Stimulated activated CD8-positive, alpha-beta memory T cell treated with anti-CD3 and anti-CD28 coated beads, Interleukin-4, amount 100 ng/mL, for 4 hours (primary cell): ENCODE results near the gene C9orf50.

Source experiments
- DNase-seq, 2 donors: peaks; one replicate each; pipeline ENCODE4 v3.0.0-alpha.2; 2020; ENCODE audit warnings: low read depth in 2 of 2, low spot score in 1 of 2

C9orf50 gene

DNA sequence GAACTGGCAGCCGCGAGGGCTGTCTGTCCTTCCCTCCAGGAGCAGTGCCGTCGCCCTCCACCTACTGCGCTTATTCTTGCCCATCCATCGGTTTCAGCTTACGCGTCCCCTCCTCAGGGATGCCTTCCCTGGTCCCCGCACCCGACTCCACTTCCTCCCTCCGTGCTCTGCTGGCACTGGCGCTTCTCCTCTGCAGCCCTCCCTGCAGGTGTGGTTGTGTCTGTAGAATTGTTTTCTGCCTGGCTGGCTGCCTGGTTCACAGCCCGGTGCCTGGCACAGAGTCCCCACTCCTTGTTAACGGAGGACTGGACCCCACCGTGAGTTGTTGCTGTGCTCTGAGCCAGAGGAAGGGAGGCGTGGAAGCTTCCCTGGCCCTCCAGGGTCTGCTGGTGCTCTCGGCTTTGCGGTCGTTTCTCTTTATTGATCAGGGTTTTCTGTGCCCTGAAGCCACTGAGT is 10.8 kb upstream of the C9orf50 start:
- no peak for DNase-seq

DNA sequence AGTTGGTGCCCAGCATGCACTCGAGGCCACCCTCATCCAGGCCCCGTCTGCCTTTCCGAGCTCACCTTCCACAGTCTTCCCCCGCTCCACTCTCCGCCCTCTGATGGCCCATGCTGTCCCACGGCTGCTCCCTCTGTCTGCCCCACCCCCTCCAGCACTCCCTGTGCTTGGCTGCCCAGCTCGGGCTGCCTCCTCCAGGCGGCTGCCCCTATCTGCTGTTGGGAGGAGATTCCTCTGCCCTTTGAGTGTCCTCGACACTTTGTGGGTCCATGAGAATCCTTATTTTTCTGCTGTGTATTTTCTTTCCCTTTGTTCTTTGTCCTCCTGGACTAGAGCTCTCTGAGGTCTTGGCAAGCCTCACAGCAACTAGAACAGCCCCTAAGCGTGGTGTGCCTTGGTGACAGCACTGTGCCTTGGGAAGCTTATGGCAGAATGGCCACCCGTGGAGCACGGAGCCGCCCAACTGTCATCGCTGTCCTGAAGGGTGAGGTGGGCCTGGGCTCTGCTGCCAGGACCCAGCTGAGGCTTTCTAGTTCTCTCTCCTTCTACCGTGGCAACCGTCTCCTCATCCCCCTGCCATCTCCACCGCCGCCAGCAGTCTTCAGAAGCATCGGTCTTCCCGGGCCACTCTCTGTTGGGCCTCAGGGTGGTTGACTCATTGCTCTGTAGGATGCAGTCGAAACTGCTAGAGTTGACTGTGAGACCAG is 10.2 kb upstream of the C9orf50 start:
- DNase-seq = no peak

- DNase-seq = no peak
These were observed 8.4 kb upstream of the C9orf50 start for GRCh38 chr9:129629251-129629820.

DNA sequence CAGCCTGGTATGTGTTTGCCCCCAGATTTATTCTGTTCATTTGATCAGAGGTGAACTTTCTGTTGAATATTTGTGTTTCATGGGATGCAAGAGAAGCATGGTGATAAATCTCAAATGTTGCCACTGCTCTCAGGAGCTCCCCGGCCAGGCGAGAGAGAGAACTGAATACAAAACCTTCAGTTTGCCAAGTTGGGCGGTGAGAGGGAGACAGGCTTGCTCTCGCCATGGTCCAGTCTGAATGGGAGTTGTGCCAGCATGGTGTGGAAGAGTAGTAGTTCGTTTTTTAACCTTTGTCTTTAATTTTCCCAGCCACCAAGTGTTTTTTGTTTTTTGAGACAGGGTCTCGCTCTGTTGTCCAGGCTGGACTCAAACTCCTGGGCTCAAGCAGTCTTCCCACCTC is 7.8 kb upstream of the C9orf50 start:
- no peak for DNase-seq

DNA sequence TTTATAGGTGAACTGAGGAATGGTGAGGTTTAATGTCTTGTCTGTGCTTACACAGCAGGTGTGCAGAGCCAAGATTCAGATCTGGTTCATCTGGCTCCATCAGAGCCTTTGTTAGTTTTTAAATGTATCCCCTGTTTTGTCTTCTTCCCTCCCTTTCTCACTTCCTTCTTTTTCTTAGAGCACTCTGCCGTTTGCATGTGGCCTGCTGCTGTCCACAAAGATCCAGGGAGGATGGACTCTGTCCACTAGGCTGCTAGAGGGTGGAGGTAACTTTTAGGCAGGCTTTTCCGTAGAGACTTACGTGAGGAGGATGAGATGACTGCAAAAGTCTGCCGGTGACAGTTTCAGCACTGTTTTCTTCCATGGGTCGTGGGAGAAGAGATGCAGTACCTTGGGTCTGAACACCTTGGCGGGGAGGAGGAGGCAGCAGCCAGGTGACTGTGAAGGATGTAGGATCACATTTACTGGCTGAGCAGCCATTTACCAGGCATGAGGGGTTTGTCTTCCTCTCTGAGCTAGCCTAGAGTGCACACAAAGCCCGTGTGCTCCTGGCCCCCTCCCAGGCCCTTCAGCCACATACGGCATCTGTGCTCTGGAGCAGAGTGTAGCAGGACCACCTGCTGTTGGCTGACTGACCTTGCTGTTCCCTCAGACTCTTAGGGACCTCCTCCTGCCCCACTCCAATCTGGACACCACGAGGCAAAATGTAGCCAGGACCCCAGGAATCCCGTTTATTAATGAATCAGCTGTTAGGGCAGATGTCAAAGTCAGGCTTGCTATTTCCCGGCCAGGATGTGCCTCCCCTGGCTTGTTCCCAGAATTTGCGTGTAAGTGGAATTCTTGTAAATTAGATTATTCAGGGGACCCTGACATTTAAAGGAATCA is 6.9 kb upstream of the C9orf50 start:
- DNase-seq = no peak

GRCh38 chr9:129626625-129627284 is 5.9 kb upstream of the C9orf50 start:
- no peak for DNase-seq

GRCh38 chr9:129626079-129626624 is 5.3 kb upstream of the C9orf50 start, which contains the start of gene NTMT1:
Gene NTMT1 (plus strand): TSS chr9:129626163. CDS start chr9:129632704, 6,541 bp downstream.
- peak; percentile 80 to 86 for DNase-seq

DNA sequence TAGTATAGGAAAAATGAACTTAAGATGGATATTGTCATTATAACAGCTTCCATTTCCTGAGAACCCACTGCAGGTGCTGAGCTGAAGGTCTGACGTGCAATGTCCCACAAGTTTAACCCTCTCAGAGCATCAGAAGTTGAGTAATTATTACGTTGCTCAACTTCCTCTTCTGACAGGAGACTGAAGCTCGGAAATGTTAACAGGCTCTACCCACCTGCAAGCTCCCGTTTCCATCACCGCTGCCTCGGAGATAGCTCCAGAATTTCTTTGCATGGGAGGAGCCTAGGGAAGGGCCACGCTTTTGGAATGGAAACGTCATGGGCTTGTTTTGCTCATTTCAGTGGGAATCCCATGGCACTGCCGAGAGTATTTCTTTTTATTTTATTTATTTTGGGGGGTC is 4.0 kb upstream of the C9orf50 start:
- DNase-seq = no peak

DNA sequence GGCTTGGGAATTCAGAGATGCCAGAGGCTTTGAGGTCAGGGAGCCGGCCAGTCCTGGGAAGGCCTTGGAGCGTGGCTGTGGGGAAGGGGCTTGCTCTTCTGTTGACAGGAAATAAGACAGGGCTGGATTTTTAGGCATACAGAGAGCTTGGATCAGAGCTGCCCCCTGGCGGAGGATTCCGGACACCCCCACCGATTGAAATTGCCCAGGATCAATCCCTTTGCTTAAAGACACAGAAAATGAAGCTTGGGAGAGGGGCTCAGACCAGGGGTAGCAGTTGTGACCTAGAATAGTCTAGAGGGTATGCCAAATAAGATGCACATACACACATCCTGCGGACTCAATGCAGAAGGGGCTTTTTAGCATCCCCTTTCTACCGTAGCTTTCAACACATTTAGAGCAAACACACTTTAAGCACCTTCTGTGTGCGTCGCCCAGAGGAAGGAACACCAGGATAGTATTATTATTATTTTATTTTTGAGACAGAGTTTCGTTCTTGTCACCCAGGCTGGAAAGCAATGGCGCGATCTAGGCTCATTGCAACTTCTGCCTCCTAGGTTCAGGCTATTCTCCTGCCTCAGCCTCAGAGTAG is 3.4 kb upstream of the C9orf50 start:
- DNase-seq = peak in 1 of 2 donors; percentile 58

- DNase-seq = no peak
These were observed 2.4 kb upstream of the C9orf50 start for GRCh38 chr9:129623331-129623730.

DNA sequence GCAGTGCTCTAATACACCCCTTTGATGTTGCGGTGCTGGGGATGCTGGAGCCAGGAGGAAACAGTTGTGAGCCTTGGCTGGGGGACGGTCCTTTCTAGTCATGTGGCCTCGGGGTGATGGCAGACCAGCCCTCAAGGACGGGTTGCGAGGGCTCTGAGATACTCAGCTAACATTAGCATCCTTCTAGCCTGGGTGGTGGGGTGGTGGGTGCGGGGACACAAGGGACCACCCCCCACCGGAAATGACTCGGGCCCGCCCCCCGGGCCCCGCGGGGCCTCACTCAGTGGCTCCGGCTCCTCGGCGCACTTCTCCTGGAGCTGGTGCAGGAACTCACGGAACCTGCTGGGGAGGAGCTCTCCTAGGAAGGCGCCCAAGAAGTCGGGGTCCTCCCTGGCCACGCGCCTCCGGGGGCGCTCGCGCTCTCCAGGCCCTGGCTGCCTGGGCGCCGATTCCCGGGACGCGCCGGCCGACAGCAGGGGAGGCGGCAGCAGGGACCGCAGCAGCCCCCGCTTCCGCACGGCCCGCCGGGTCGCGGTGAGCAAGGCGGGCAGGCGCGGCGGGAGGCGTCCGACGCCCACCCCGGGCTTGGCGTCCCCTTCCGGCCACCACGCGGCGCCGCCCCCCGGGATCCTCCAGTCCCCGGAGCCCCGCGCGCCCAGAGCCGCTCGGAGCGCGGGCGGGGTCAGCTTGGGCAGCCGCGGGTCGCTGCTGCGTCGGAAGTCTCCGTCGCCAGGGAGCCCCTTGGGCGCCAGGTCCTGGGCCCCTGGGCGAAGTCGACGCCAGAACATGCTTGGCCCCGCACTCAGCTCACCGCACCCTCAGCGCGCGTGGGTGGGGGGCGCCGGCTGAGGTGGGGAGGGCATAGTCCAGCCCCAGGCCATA is 873 bp downstream of the C9orf50 start:
- DNase-seq = no peak

GRCh38 chr9:129617167-129617566 is 3.7 kb downstream of the C9orf50 start:
- DNase-seq = no peak

- DNase-seq = no peak
These were observed 5.3 kb downstream of the C9orf50 start for GRCh38 chr9:129615407-129616285.

GRCh38 chr9:129614932-129615331 is 6.0 kb downstream of the C9orf50 start:
- no peak for DNase-seq

- DNase-seq = no peak
These were observed 7.3 kb downstream of the C9orf50 start for GRCh38 chr9:129613520-129614175.

DNA sequence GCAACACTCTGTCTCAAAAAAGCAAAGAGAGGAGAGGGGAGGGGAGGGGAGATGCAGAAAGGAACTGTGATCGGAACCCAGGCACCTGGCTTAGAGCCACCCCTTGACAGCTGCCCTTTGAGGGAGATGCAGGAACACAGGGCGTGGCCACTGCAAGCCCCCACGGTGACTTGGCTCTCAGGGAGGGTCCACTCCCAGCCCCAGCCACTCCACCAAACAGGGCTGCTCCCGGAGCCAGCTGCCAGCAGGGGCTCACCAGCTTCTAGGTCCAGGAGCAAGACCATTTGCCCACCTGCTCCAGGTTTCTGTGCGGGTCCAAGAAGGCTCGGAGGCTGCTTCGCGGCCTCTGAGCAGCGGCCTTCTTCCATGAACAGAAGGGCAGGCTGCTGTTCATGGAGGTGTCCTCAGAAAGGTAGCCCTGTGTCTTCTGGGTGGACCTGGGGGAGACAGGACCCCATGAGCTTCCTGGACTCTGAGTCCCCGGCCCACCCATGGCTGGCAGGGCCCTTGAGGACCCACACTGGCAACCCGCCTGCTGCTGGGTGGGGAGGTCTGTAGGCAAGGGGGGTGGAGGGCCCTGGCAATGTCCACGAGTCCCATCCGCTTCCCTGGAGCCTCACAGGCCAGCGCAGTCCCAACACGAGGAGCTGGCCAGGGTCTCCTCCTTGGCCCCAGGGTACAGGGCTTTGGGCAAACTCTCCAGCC is 7.9 kb downstream of the C9orf50 start:
- DNase-seq = no peak

DNA sequence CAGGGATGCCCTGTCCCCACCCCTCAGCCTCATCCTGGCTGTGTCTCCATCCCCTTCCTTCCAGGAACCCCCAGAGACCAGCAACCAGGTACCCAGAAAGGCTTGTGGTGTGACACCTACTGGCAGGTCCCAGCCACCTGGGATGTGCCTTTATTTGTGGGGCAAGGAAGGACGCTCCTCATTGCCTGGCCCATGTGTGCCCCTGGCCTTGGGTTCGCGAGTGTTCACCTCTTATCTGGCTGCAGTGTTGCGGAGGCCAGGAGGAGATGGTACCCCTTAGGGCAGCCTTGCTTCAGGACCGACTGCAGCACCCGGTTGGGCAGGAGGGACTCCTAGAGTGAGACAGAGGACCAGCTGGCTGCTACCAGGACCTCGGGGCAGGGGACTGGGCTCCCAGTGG is 8.8 kb downstream of the C9orf50 start:
- no peak for DNase-seq
